Fibroblast of skin of scalp (primary cell): ENCODE data around the gene DISC1.
"Not testable (repeated sequence)": the region's sequence is repeated elsewhere in the genome, so short reads cannot be mapped to it uniquely, and the experiment has no call there.

ENCODE experiments used
- DNase-seq: peaks from one replicate; pipeline ENCODE4 v3.0.0-alpha.2; 2013

The DISC1 gene

GRCh38 chr1:231965615-231966014 is 339.0 kb downstream of the DISC1 start:
- no peak for DNase-seq

GRCh38 chr1:231966983-231967382 is 340.4 kb downstream of the DISC1 start:
- no peak for DNase-seq

- no peak for DNase-seq
These were observed 342.5 kb downstream of the DISC1 start for GRCh38 chr1:231969076-231969475.

GRCh38 chr1:231969761-231970160 is 343.2 kb downstream of the DISC1 start:
- not testable (repeated sequence) for DNase-seq

GRCh38 chr1:231970684-231971083 is 344.1 kb downstream of the DISC1 start:
- DNase-seq, result no peak

- peak; percentile 61 for DNase-seq
These were observed 345.0 kb downstream of the DISC1 start for GRCh38 chr1:231971397-231972110.

GRCh38 chr1:231972111-231972445 is 345.5 kb downstream of the DISC1 start:
- DNase-seq, result no peak

GRCh38 chr1:231973830-231974229 is 347.2 kb downstream of the DISC1 start:
- peak; percentile 46 for DNase-seq

- DNase-seq, result no peak
These were observed 349.6 kb downstream of the DISC1 start for GRCh38 chr1:231976231-231976630.

- no peak for DNase-seq
These were observed 355.1 kb downstream of the DISC1 start for GRCh38 chr1:231981675-231982074.

- DNase-seq, result no peak
These were observed 356.4 kb downstream of the DISC1 start for GRCh38 chr1:231982871-231983587.

- no peak for DNase-seq
These were observed 357.1 kb downstream of the DISC1 start for GRCh38 chr1:231983588-231984193.

- DNase-seq, result peak; percentile 81
These were observed 358.9 kb downstream of the DISC1 start for GRCh38 chr1:231985296-231986023.

- DNase-seq, result peak; percentile 24
These were observed 360.2 kb downstream of the DISC1 start for GRCh38 chr1:231986631-231987336.

GRCh38 chr1:231990388-231990787 is 363.8 kb downstream of the DISC1 start:
- DNase-seq, result peak; percentile 29

GRCh38 chr1:231991231-231991630 is 364.6 kb downstream of the DISC1 start:
- no peak for DNase-seq

- no peak for DNase-seq
These were observed 367.4 kb downstream of the DISC1 start for GRCh38 chr1:231993968-231994455.

GRCh38 chr1:231998791-231999190 is 372.2 kb downstream of the DISC1 start:
- DNase-seq, result no peak

GRCh38 chr1:232005300-232005699 is 378.7 kb downstream of the DISC1 start:
- no peak for DNase-seq

GRCh38 chr1:232009741-232010140 is 383.2 kb downstream of the DISC1 start:
- DNase-seq, result no peak

GRCh38 chr1:232011961-232012360 is 385.4 kb downstream of the DISC1 start:
- no peak for DNase-seq

GRCh38 chr1:232012773-232013386 is 386.3 kb downstream of the DISC1 start:
- peak; percentile 28 for DNase-seq
